Brain microvascular endothelial cell (primary cell): ENCODE measurements around the gene ZC3H8.
"Not testable (repeated sequence)": the region's sequence is repeated elsewhere in the genome, so short reads cannot be mapped to it uniquely, and the experiment has no call there.

Experiments used
- DNase-seq: peaks from one replicate; pipeline ENCODE4 v3.0.0-alpha.2; 2020
- H3K27ac ChIP-seq: fragments of 250-450 bp; sonication (Bioruptor Pico); 2 replicates; pipeline ENCODE4 v1.5.1; 2020; ENCODE audit warnings: mild to moderate bottlenecking, moderate library complexity
- H3K27me3 ChIP-seq: fragments of 250-450 bp; sonication (Bioruptor Pico); replicated peaks from 2 replicates; pipeline ENCODE4 v1.5.1; 2020; ENCODE audit warnings: mild to moderate bottlenecking
- H3K36me3 ChIP-seq: fragments of 250-450 bp; sonication (Bioruptor Pico); replicated peaks from 2 replicates; pipeline ENCODE4 v1.5.1; 2020; ENCODE audit warnings: mild to moderate bottlenecking
- H3K4me3 ChIP-seq: 2 replicates; pipeline ENCODE4 v1.5.1; 2011; ENCODE audit warnings: low read depth, mild to moderate bottlenecking, control low read depth, low read length, moderate library complexity
- in situ Hi-C: cut with HindIII; loops from 2 replicates; pipeline ENCODE4 v1.10.0; 2017; ENCODE audit warnings: low sequenced_read_pairs, low pct_ligation_motif_present
- TF ChIP-seq, protein P1 (sequence below): IDR thresholded peaks from 2 replicates; pipeline ENCODE4 v1.5.1; 2011; ENCODE audit warnings: low read depth, mild to moderate bottlenecking, moderate library complexity, low read length, control low read depth, inconsistent platforms; ENCODE audit errors: missing control alignments

Gene ZC3H8

DNA sequence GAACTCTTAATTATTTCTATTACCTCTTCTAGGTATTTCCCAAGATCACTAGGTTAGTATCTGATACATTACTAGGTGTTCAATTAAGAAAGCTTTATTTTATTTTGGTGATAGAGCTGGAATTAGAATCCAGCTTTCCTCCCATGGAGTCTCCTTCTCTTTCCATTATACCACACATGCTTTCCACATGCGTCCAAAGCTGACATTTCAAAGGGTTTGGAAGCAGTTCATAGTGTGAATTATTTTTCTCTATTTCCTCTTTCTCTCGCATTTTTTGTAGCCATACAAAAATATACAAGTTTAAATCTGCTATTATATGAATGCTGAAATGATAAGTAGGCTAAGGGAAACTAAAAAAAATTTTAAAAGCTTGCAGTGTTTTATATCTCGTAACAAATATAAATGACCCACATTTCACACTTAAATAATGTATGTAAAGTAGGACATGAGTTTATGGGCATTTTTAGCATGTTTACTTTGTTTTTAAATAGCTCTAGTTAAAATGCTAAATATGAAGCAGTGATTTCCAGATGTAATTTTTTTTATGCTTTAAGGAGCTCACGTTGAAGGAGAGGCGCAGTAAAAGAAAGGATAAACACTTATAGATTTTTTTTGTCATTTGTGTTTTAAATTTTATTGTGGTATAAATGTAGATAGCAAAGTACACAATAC, 40.7 kb upstream of the ZC3H8 start:
- TF ChIP-seq, protein P1, sequence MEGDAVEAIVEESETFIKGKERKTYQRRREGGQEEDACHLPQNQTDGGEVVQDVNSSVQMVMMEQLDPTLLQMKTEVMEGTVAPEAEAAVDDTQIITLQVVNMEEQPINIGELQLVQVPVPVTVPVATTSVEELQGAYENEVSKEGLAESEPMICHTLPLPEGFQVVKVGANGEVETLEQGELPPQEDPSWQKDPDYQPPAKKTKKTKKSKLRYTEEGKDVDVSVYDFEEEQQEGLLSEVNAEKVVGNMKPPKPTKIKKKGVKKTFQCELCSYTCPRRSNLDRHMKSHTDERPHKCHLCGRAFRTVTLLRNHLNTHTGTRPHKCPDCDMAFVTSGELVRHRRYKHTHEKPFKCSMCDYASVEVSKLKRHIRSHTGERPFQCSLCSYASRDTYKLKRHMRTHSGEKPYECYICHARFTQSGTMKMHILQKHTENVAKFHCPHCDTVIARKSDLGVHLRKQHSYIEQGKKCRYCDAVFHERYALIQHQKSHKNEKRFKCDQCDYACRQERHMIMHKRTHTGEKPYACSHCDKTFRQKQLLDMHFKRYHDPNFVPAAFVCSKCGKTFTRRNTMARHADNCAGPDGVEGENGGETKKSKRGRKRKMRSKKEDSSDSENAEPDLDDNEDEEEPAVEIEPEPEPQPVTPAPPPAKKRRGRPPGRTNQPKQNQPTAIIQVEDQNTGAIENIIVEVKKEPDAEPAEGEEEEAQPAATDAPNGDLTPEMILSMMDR: no peak
- Histone ChIP-seq H3K4me3 (no peak overlapping the region), H3K27ac (no peak overlapping the region), H3K36me3 (no peaks in the 10 kb centered on the region), H3K27me3 (no peaks in the 10 kb centered on the region)
- in situ Hi-C loops: no loop called here
- DNase-seq: no peak

DNA sequence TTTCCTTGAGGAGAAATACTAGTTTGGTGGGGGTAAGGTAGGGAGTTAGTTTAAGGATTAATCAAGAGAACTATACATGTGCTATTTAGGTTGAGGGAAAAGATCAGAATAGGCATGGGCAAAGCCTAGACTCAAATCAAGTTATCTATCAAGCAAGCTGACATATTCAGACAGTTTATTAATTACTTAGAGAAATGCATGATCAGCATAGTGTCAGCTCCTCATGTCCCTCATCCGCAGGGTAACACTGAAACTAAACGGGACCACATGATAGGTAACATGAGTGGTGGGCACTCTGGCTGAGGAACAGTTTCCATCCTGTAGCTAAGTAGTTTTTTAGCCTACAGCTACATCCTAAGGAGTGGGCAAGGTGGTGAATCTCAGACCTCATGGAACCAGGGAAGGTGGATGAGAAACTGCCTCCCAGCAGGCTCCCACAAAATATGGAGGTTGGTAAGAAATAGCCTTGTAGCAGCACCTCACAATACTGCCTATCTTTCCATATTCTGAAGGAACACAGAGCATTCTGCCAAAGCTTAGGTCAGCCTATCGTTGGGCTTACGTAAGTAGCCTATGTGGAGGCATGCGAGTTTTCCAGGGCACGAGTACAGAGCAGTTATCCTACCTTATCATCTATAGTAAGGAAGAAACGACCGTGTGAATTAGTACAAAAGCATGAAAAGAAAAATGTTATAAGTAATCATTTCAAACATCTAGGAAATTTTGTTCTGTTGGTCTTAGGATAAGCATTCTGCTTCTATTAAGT, 39.0 kb upstream of the ZC3H8 start:
- no peak overlapping the region for H3K27ac ChIP-seq
- H3K27me3 ChIP-seq: no peaks in the 10 kb centered on the region
- H3K36me3 ChIP-seq: no peaks in the 10 kb centered on the region
- in situ Hi-C loops: no loop called here
- no peak for DNase-seq
- no peak overlapping the region for H3K4me3 ChIP-seq
- TF ChIP-seq, protein P1: no peak

DNA sequence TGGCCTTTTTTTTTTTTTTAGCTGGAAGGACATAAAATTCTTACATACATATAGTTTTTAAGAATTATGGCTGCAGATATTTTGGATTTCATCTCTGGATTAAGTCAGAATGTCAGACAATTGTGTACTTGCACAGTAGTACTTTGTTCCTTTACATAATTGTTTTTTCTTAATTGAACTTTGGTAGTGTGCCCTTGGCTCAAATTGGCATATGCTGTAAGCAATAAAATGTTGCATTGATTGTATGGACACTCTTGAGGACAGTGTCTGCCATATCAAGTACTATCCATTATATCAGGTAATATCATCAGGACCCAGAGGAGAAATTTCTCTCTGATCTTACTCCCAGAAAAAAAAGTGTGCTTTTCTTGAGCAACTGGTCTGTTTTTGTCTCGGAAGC, 35.8 kb upstream of the ZC3H8 start:
- Histone ChIP-seq H3K27me3 (no peaks in the 10 kb centered on the region), H3K4me3 (no peak overlapping the region), H3K27ac (no peak overlapping the region), H3K36me3 (no peaks in the 10 kb centered on the region)
- no peak for DNase-seq
- in situ Hi-C loops: no loop called here
- TF ChIP-seq, protein P1: no peak

DNA sequence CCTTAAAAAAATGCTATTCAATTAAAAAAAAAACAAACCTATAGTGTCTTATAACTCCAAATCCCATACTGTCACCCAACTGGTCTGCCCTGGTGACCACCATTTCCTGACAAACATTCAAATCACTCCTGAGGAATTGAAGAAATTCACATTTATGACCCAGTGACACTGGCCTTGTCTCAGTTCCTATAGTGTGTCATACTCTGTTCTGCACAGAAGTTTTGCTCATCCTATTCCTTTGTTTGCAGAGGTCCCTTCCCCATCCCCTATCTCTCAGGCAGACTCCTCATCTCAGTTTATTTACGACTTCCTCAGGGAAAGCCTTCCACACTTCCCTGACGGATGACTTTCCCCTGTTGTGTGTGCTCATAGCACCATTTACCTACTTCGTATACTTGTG, 35.2 kb upstream of the ZC3H8 start:
- Histone ChIP-seq H3K27ac (no peak overlapping the region), H3K27me3 (no peaks in the 10 kb centered on the region), H3K36me3 (no peaks in the 10 kb centered on the region), H3K4me3 (no peak overlapping the region)
- in situ Hi-C loops: no loop called here
- TF ChIP-seq, protein P1: no peak
- DNase-seq: peak; percentile 15

DNA sequence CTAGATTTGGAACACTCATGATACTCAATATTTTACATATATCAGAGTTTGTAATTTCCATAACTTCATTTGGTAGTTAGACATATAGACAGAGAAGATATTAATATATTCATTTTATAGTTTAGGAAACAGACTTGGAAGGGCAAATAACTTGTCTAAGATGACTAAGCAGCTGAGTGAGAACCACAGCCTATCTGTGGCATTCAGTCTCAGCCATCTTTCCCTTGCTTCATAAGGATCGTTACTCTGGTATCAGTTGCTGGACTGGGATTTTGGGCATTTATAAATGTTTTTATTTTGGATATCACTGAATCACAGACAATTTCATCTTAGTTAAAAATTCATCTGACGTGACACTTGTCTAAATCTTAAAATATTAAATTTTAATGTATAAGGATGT, 28.7 kb upstream of the ZC3H8 start:
- H3K27me3 ChIP-seq, H3K4me3 ChIP-seq, in situ Hi-C loops, H3K36me3 ChIP-seq, H3K27ac ChIP-seq: not testable (repeated sequence)
- DNase-seq: peak; percentile 40

DNA sequence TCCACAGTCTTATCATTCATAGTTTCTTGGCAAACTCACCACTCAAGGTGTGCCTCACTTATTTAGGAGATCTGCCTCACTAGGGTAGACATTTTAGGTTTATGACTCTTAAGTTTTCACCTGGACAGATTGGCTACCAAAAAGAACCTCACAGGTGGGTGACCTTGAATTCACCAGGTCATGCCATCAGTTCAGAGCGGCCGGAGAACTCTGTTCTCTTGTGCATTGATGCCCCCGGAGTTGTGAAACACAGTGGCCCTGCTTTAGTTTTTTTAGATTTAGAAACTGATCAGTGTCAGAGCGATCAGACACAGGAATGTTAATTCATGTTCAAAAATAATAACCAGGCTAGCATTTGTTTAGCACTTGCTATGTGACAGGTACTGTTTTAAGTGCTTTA, 27.2 kb upstream of the ZC3H8 start:
- H3K36me3 ChIP-seq, DNase-seq, H3K4me3 ChIP-seq, H3K27ac ChIP-seq, H3K27me3 ChIP-seq, in situ Hi-C loops: not testable (repeated sequence)
